HUDEP-2 (cell line): ENCODE data around the gene MBD6.
"Not testable (repeated sequence)": the region's sequence is repeated elsewhere in the genome, so short reads cannot be mapped to it uniquely, and the experiment has no call there.

Experiments used
- DNase-seq, 76 experiments: peaks; one replicate each; lab custom pipeline; 2025; ENCODE audit not compliant: unreplicated experiment in 76 of 76; lab: John Stamatoyannopoulos, UW

Gene MBD6

DNA sequence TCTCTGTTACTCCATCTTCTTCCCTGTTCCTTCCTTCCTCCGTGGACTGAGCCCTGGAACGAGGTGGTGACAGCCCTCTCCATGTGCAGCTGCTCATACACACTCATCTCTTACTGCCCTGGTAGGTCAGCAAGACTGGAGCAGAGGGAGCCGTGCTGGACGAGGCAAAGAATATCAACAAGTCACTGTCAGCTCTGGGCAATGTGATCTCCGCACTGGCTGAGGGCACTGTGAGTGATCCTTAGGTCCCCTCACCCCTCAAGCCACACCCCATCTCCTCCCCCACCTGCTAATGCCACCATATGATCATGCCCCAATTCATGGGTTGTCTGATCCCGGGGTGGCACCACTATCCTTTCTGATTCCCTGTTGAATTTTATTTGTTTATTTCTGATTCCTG is 46.2 kb downstream of the MBD6 start:
- no peak for DNase-seq

- no peak for DNase-seq
Observed at GRCh38 chr12:57569858-57570257, 47.2 kb downstream of the MBD6 start.

DNA sequence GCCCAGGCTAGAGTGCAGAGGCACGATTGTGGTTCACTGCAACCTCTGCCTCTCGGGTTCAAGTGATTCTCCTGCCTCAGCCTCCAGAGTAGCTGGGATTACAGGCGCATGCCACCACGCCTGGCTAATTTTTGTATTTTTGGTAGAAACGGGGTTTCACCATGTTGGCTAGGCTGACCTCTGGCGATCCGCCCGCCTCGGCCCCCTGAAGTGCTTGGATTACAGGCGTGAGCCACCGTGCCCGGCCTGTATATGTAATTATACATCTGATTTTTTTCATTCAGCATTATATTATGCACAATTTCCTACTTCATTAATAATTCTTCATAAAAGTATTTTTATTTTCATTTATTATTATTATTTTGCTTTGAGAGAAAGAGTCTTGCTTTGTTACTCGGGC is 47.8 kb downstream of the MBD6 start:
- DNase-seq = not testable (repeated sequence)

- no peak for DNase-seq
Observed at GRCh38 chr12:57571926-57572762, 49.5 kb downstream of the MBD6 start.

- no peak for DNase-seq
Observed at GRCh38 chr12:57574795-57575194, 52.2 kb downstream of the MBD6 start.

DNA sequence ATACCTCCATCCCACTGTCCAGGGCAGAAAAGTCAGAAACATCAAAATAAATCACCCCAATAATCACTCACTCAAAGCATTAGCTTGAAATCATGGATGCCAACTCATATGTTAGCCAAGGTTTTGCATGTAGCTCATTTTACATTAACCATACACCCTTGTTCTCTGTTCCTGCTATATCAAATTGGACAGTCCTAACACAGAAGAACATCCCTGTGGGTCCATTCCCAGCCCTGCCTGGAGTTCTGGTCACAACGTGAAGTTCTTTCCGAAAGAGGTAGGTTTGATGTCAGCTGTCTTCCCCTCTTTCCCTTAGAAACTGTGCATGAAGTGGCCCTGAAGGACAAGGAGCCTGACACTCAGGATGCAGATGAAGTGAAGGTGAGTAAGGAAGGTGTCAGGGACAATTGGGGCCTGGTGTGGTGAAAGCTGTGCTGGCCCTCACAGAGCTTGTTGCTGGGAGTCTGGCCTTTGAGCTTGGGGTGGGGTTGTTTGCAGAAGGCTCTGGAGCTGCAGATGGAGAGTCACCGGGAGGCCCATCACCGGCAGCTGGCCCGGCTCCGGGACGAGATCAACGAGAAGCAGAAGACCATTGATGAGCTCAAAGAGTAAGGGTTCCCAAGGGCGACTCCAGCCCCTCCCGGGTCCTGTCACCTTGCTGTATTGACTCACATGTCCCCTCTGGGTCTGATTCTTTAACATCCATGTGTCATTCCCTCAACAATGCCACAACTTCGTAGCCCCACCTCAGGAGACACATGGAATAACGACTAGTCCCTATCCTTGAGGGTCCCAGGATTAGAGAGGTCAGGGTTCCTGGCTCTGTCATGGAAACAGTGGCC is 53.4 kb downstream of the MBD6 start:
- no peak for DNase-seq

- DNase-seq = no peak
Observed at GRCh38 chr12:57576613-57577160, 54.1 kb downstream of the MBD6 start.

DNA sequence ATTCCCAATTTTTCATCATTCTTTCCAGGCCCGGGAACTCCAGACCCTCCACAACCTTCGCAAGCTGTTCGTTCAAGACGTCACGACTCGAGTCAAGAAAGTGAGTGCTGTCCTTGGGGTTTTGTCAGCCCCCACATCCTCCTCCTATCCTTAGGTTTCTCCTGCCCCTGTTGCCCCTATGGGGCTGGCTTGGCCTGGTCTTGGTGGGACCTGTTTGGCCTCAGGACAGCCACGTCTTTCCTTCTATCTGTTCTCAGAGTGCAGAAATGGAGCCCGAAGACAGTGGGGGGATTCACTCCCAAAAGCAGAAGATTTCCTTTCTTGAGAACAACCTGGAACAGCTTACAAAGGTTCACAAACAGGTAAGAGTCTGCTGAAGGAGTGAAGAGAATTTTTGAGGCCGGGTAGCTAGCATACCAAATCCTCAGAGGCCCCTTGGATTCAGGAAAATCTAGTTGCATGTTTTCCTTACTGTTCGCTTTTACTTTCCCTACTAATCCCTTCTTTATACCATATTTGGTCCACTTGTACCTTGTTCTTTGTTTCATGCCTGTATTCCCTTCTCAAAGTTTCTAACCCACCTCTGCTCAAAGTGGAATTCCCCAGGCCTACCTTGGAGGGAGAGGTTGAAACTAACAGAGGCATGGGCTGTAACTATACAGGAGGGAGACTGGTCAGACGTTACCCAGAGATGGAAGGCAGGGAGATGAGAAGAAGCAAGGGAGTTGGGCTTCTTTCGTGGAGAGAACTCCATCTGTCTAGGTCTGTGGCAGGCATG is 55.5 kb downstream of the MBD6 start:
- no peak for DNase-seq

DNA sequence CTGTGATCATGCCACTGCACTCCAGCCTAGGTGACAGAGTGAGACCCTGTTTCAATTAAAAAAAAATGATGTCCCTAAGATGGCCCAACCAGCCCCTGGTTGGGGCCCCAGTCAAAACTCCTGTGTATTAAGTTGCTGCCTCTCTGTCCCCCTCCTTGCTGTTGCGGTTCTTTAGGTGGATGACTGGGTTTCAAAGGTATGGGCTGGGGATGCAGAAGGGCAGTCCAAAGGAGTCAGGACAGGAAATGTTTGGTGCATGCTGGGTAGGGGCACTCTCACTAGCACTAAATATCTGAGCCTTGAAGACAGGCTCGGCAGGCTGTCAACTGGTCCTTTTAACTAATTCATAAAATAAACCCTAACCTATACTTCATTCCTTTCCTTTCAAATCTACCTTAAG is 56.4 kb downstream of the MBD6 start:
- no peak for DNase-seq
